ENCODE results near the gene CYP3A4.

Gene CYP3A4

GRCh38 chr7:99784007-99784406 is at the start of gene CYP3A4:
Gene CYP3A4 (minus strand): TSS chr7:99784184. CDS start chr7:99784081, 103 bp downstream.
- H3K27me3 Mint-ChIP-seq (ENCODE audit: low read depth, poor library complexity): peaks cover 29% of the 10 kb centered on the region
- no peaks in the 10 kb centered on the region for H3K4me1 Mint-ChIP-seq
- H3K36me3 Mint-ChIP-seq (ENCODE audit: low read depth): no peaks in the 10 kb centered on the region
- no peak for DNase-seq
- no peaks in the 10 kb centered on the region for H3K9me3 Mint-ChIP-seq
- TF ChIP-seq CTCF (IDR thresholded peaks at IDR 0.05): no peak
- H3K27ac Mint-ChIP-seq: no peak within 1 kb of the TSS
- no peak within 1 kb of the TSS for H3K4me3 Mint-ChIP-seq

- H3K36me3 Mint-ChIP-seq (ENCODE audit: low read depth): no peaks in the 10 kb centered on the region
- H3K27me3 Mint-ChIP-seq (ENCODE audit: low read depth, poor library complexity): peaks cover 9% of the 10 kb centered on the region
- TF ChIP-seq CTCF (IDR thresholded peaks at IDR 0.05): no peak
- no peak overlapping the region for H3K27ac Mint-ChIP-seq
- no peak overlapping the region for H3K4me3 Mint-ChIP-seq
- no peaks in the 10 kb centered on the region for H3K9me3 Mint-ChIP-seq
- no peak for DNase-seq
- H3K4me1 Mint-ChIP-seq: no peaks in the 10 kb centered on the region
These were observed 49.4 kb upstream of the CYP3A4 start for GRCh38 chr7:99833289-99833877.

- no peak for DNase-seq
- Mint-ChIP-seq H3K27me3 (ENCODE audit: low read depth, poor library complexity) (peaks cover 9% of the 10 kb centered on the region), H3K36me3 (ENCODE audit: low read depth) (no peaks in the 10 kb centered on the region), H3K9me3 (no peaks in the 10 kb centered on the region), H3K27ac (no peak overlapping the region), H3K4me1 (no peaks in the 10 kb centered on the region), H3K4me3 (no peak overlapping the region)
- TF ChIP-seq CTCF (IDR thresholded peaks at IDR 0.05): no peak
These were observed 47.6 kb upstream of the CYP3A4 start for GRCh38 chr7:99831595-99831994.

GRCh38 chr7:99829524-99830160 is 45.7 kb upstream of the CYP3A4 start:
- Mint-ChIP-seq H3K36me3 (ENCODE audit: low read depth) (no peaks in the 10 kb centered on the region), H3K27me3 (ENCODE audit: low read depth, poor library complexity) (peaks cover 6% of the 10 kb centered on the region), H3K9me3 (no peaks in the 10 kb centered on the region), H3K4me1 (peaks cover 10% of the 10 kb centered on the region), H3K4me3 (no peak overlapping the region), H3K27ac (no peak overlapping the region)
- no peak for DNase-seq
- TF ChIP-seq CTCF (IDR thresholded peaks at IDR 0.05): no peak

GRCh38 chr7:99828811-99829210 is 44.8 kb upstream of the CYP3A4 start:
- Mint-ChIP-seq H3K4me1 (peaks cover 10% of the 10 kb centered on the region), H3K4me3 (no peak overlapping the region), H3K9me3 (no peaks in the 10 kb centered on the region), H3K27me3 (ENCODE audit: low read depth, poor library complexity) (peaks cover 6% of the 10 kb centered on the region), H3K36me3 (ENCODE audit: low read depth) (no peaks in the 10 kb centered on the region), H3K27ac (no peak overlapping the region)
- no peak for DNase-seq
- no peak for TF ChIP-seq CTCF (IDR thresholded peaks at IDR 0.05)
